PC-9 (cell line): Measurements from ENCODE around the gene LHCGR. TPM values are rescaled to one million over a fixed set of nuclear protein-coding genes. Genes with fewer than 3 reads are reported as not detected.

ENCODE experiments used
- BruUV-seq: library from RNA; stranded (reverse); fragments of 400-500 nt; replicated peaks from 2 replicates; lab custom pipeline; 2021; lab: Mats Ljungman, UMichigan
- CTCF ChIA-PET: fragments of 300-600 bp; sonication (Branson Sonifier 250); formaldehyde crosslinking; loops from one replicate; lab custom pipeline; 2022; ENCODE audit warnings: antibody characterized with exemption; lab: Charles Lee
- POLR2A ChIA-PET: fragments of 300-600 bp; sonication (Branson Sonifier 250); formaldehyde crosslinking; loops from one replicate; lab custom pipeline; 2022; ENCODE audit warnings: antibody characterized with exemption; ENCODE audit not compliant: unreplicated experiment; lab: Charles Lee
- DNase-seq, 2 experiments: peaks; one replicate each; pipeline versions ENCODE4 v3.0.0 to v3.0.0-alpha.2; 2015 to 2022; ENCODE audit warnings: mixed read lengths in 1 of 2
- H2AFZ ChIP-seq: fragments of 200-600 bp; sonication (generic); 2 replicates; pipeline ENCODE4 v1.8.1; 2017; ENCODE audit warnings: antibody characterized with exemption
- H3F3A ChIP-seq: fragments of 200-600 bp; sonication (generic); 2 replicates; pipeline ENCODE4 v1.8.1; 2017; ENCODE audit warnings: antibody characterized with exemption, mild to moderate bottlenecking, low read depth; ENCODE audit not compliant: insufficient read depth
- H3K27ac ChIP-seq: fragments of 200-600 bp; sonication (generic); 2 replicates; pipeline ENCODE4 v1.6.1; 2016; ENCODE audit warnings: mixed run types
- H3K27me3 ChIP-seq: fragments of 200-600 bp; sonication (generic); 2 replicates; pipeline ENCODE4 v1.6.1; 2016; ENCODE audit warnings: low read depth, mixed run types; ENCODE audit not compliant: insufficient read depth
- H3K36me3 ChIP-seq: fragments of 200-600 bp; sonication (generic); 2 replicates; pipeline ENCODE4 v1.6.1; 2016; ENCODE audit warnings: low read depth, mixed run types
- H3K4me1 ChIP-seq: fragments of 200-600 bp; sonication (generic); replicated peaks from 2 replicates; pipeline ENCODE4 v1.6.1; 2016; ENCODE audit warnings: mixed run types; ENCODE audit not compliant: insufficient read depth
- H3K4me2 ChIP-seq: fragments of 200-600 bp; sonication (generic); 2 replicates; pipeline ENCODE4 v1.6.1; 2017; ENCODE audit warnings: mixed run types
- H3K4me3 ChIP-seq: fragments of 200-600 bp; sonication (generic); 2 replicates; pipeline ENCODE4 v1.6.1; 2016; ENCODE audit warnings: mixed run types
- H3K79me2 ChIP-seq: fragments of 200-600 bp; sonication (generic); 2 replicates; pipeline ENCODE4 v1.6.1; 2017; ENCODE audit warnings: low read depth, mixed run types
- H3K9me2 ChIP-seq: fragments of 200-600 bp; sonication (generic); 2 replicates; pipeline ENCODE4 v1.8.1; 2017; ENCODE audit warnings: mild to moderate bottlenecking; ENCODE audit not compliant: insufficient read depth
- H3K9me3 ChIP-seq: fragments of 200-600 bp; sonication (generic); 2 replicates; pipeline ENCODE4 v1.8.1; 2016; ENCODE audit warnings: low read depth; ENCODE audit not compliant: insufficient read depth
- H4K20me1 ChIP-seq: fragments of 200-600 bp; sonication (generic); 2 replicates; pipeline ENCODE4 v1.8.1; 2017; ENCODE audit not compliant: insufficient read depth
- CTCF ChIP-seq: fragments of 200-600 bp; sonication (generic); conservative IDR thresholded peaks from 2 replicates; pipeline ENCODE4 v1.6.1; 2017; ENCODE audit warnings: mixed run types, antibody characterized with exemption, mild to moderate bottlenecking, moderate library complexity
- EZH2 ChIP-seq: fragments of 200-600 bp; sonication (generic); IDR thresholded peaks from 2 replicates; pipeline ENCODE4 v1.8.0; 2017; ENCODE audit warnings: antibody characterized with exemption, low read depth
- intact Hi-C: fragments of 100-400 bp; cut with micrococcal nuclease; formaldehyde crosslinking; loops from one replicate; pipeline ENCODE4 v1.10.0; 2022; ENCODE audit not compliant: unreplicated experiment
- total RNA-seq: library from RNA; stranded (reverse); gene quantifications from 2 replicates; pipeline ENCODE4 v1.2.3, GENCODE V29; 2021

Gene LHCGR
- total RNA-seq, 1 experiment from 2014 or later: not detected

- POLR2A ChIA-PET: interaction anchor here (0.6 kb wide), 1 partner anchor 1583 kb away, joined by 4 read pairs; no protein-coding TSS in a partner anchor
- no TSS peak for BruUV-seq
- intact Hi-C loops: no loop called here
- Histone ChIP-seq H2AFZ (no peak overlapping the region), H3K9me2 (no peaks in the 10 kb centered on the region), H3K4me3 (no peak overlapping the region), H3K9me3 (no peaks in the 10 kb centered on the region), H3K36me3 (no peaks in the 10 kb centered on the region), H3K79me2 (no peaks in the 10 kb centered on the region), H3K27ac (no peak overlapping the region), H3F3A (no peaks in the 10 kb centered on the region), H4K20me1 (no peaks in the 10 kb centered on the region), H3K4me1 (no peaks in the 10 kb centered on the region), H3K27me3 (peaks cover 8% of the 10 kb centered on the region; the same call in 1 of the 2 replicates), H3K4me2 (no peak overlapping the region)
- DNase-seq: no peak
- TF ChIP-seq CTCF: no peak
- no peak for TF ChIP-seq EZH2
- CTCF ChIA-PET: no interaction called here
These were observed 4.2 kb upstream of the LHCGR start for GRCh38 chr2:48759682-48760081.

GRCh38 chr2:48756289-48756688 is 765 bp upstream of the LHCGR start:
- no peaks in the 10 kb centered on the region for H3F3A ChIP-seq
- BruUV-seq: no TSS peak
- POLR2A ChIA-PET: no interaction called here
- no peak overlapping the region for H3K27ac ChIP-seq
- no peaks in the 10 kb centered on the region for H3K36me3 ChIP-seq
- H3K9me2 ChIP-seq: no peaks in the 10 kb centered on the region
- no peaks in the 10 kb centered on the region for H3K4me1 ChIP-seq
- no peak overlapping the region for H3K4me2 ChIP-seq
- no peaks in the 10 kb centered on the region for H3K79me2 ChIP-seq
- no peak overlapping the region for H2AFZ ChIP-seq
- H4K20me1 ChIP-seq: no peaks in the 10 kb centered on the region
- H3K4me3 ChIP-seq: no peak overlapping the region
- no peak for TF ChIP-seq EZH2
- TF ChIP-seq CTCF: no peak
- intact Hi-C loops: no loop called here
- no peaks in the 10 kb centered on the region for H3K9me3 ChIP-seq
- CTCF ChIA-PET: no interaction called here
- peaks cover 16% of the 10 kb centered on the region; the same call in 1 of the 2 replicates for H3K27me3 ChIP-seq
- no peak for DNase-seq

- H3K4me3 ChIP-seq: no peak overlapping the region
- no peak overlapping the region for H2AFZ ChIP-seq
- DNase-seq: no peak
- ChIA-PET POLR2A (no interaction called here), CTCF (no interaction called here)
- no peaks in the 10 kb centered on the region for H3K36me3 ChIP-seq
- intact Hi-C loops: no loop called here
- H3K4me1 ChIP-seq: no peaks in the 10 kb centered on the region
- no peaks in the 10 kb centered on the region for H3K9me2 ChIP-seq
- H3K9me3 ChIP-seq: no peaks in the 10 kb centered on the region
- H3K79me2 ChIP-seq: no peaks in the 10 kb centered on the region
- TF ChIP-seq CTCF: no peak
- TF ChIP-seq EZH2: no peak
- BruUV-seq: no TSS peak
- H4K20me1 ChIP-seq: no peaks in the 10 kb centered on the region
- no peak overlapping the region for H3K27ac ChIP-seq
- peaks cover 16% of the 10 kb centered on the region; the same call in 1 of the 2 replicates for H3K27me3 ChIP-seq
- no peaks in the 10 kb centered on the region for H3F3A ChIP-seq
- H3K4me2 ChIP-seq: no peak overlapping the region
These were observed 650 bp downstream of the LHCGR start for GRCh38 chr2:48754874-48755273.
